GM12878 (cell line): ENCODE measurements around the gene KRT81. TPM values are rescaled to one million over a fixed set of nuclear protein-coding genes. Genes with fewer than 3 reads are reported as not detected.

Experiments
- ATAC-seq: fragments of 200-7000 bp; cut with Tn5 transposase; 3 replicates; pipeline ENCODE4 v1.9.1; 2020; ENCODE audit warnings: mild to moderate bottlenecking, moderate library complexity
- BruUV-seq: library from RNA; stranded (reverse); fragments of 400-500 nt; replicated peaks from 2 replicates; lab custom pipeline; 2021; lab: Mats Ljungman, UMichigan
- CTCF ChIA-PET: fragments of 300-600 bp; sonication (Branson Sonifier 250); formaldehyde crosslinking; extraction: SDS; loops from one replicate; lab custom pipeline; 2021; ENCODE audit warnings: inconsistent platforms; lab: Yijun Ruan, JAX
- POLR2A ChIA-PET: fragments of 350-600 bp; formaldehyde crosslinking; extraction: SDS; loops from one replicate; lab custom pipeline; 2021; ENCODE audit warnings: inconsistent platforms; lab: Charles Lee
- RAD21 ChIA-PET: fragments of 300-600 bp; sonication (Branson Sonifier 250); formaldehyde crosslinking; loops from one replicate; lab custom pipeline; 2023; ENCODE audit warnings: antibody characterized with exemption; ENCODE audit not compliant: unreplicated experiment; lab: Charles Lee
- SMC1A ChIA-PET: fragments of 300-600 bp; sonication (Branson Sonifier 250); formaldehyde crosslinking; loops from one replicate; lab custom pipeline; 2023; ENCODE audit not compliant: unreplicated experiment, uncharacterized antibody; lab: Charles Lee
- DNase-seq: peaks from one replicate; pipeline ENCODE4 v3.0.0-alpha.2; 2011; ENCODE audit warnings: low read depth, low spot score
- FAIRE-seq: peaks from 3 replicates; lab custom pipeline; 2011; peaks lifted over from hg19 to GRCh38; lab: Jason Lieb, UNC
- H2AFZ ChIP-seq: 2 replicates; pipeline ENCODE4 v1.6.0; 2011; ENCODE audit warnings: low read depth, low read length, control low read depth; ENCODE audit not compliant: control insufficient read depth
- H3K27ac ChIP-seq: 2 replicates; pipeline ENCODE4 v1.5.1; 2011; ENCODE audit warnings: control low read depth; ENCODE audit not compliant: control insufficient read depth, insufficient read depth
- H3K27me3 ChIP-seq, 2 experiments: replicated peaks in 1 of 2; 2 replicates each; pipeline versions ENCODE4 v1.6.0 to v1.6.1; 2011; ENCODE audit warnings: low read length in 1 of 2; ENCODE audit not compliant: control insufficient read depth in 2 of 2, insufficient read depth in 2 of 2
- H3K36me3 ChIP-seq, 2 experiments: 2 replicates each; pipeline ENCODE4 v1.5.1; 2011; ENCODE audit warnings: low read length in 1 of 2; ENCODE audit not compliant: control insufficient read depth in 2 of 2, insufficient read depth in 2 of 2
- H3K4me1 ChIP-seq: 2 replicates; pipeline ENCODE4 v1.6.1; 2011; ENCODE audit warnings: mild to moderate bottlenecking, low read length, moderate library complexity, mixed read lengths; ENCODE audit not compliant: control insufficient read depth, insufficient read depth
- H3K4me2 ChIP-seq: 2 replicates; pipeline ENCODE4 v1.6.0; 2011; ENCODE audit warnings: control low read depth; ENCODE audit not compliant: control insufficient read depth, insufficient read depth
- H3K4me3 ChIP-seq: fragments of 200-600 bp; sonication (generic); 2 replicates; pipeline ENCODE4 v1.5.1; 2016
- H3K79me2 ChIP-seq: 2 replicates; pipeline ENCODE4 v1.6.0; 2011; ENCODE audit warnings: low read length; ENCODE audit not compliant: control insufficient read depth, insufficient read depth
- H3K9ac ChIP-seq: 2 replicates; pipeline ENCODE4 v1.8.0; 2011; ENCODE audit warnings: low read length, control low read depth, mixed read lengths; ENCODE audit not compliant: control insufficient read depth, insufficient read depth
- H3K9me3 ChIP-seq: replicated peaks from 3 replicates; pipeline ENCODE4 v1.5.1; 2011; ENCODE audit warnings: mild to moderate bottlenecking, low read length; ENCODE audit not compliant: control insufficient read depth, insufficient read depth
- H4K20me1 ChIP-seq: 2 replicates; pipeline ENCODE4 v1.6.0; 2011; ENCODE audit not compliant: control insufficient read depth, insufficient read depth
- ASH2L ChIP-seq: fragments of 300-600, 200-600 bp; sonication (generic); IDR thresholded peaks from 2 replicates; pipeline ENCODE4 v1.6.1; 2017; ENCODE audit warnings: low read depth, mild to moderate bottlenecking, borderline replicate concordance
- BCL11A ChIP-seq: IDR thresholded peaks from 2 replicates; pipeline ENCODE4 v1.6.1; 2011; ENCODE audit warnings: low read depth, low read length
- BRCA1 ChIP-seq: IDR thresholded peaks from 2 replicates; pipeline ENCODE4 v1.6.1; 2011; ENCODE audit warnings: low read depth, low read length, improper control_type of control experiment
- CEBPB ChIP-seq, 2 experiments: fragments of 150-350 bp in 1 of 2; IDR thresholded peaks; 2 replicates each; pipeline ENCODE4 v1.6.1; 2012 to 2014; ENCODE audit warnings: low read depth in 2 of 2, low read length in 2 of 2, borderline replicate concordance in 1 of 2, inconsistent platforms in 1 of 2
- GABPA ChIP-seq: IDR thresholded peaks from 2 replicates; pipeline ENCODE4 v1.6.1; 2014; ENCODE audit warnings: antibody characterized with exemption, low read depth, mild to moderate bottlenecking, inconsistent platforms
- IKZF2 ChIP-seq, 2 experiments: fragments of 450-650 bp; IDR thresholded peaks; 2 replicates each; pipeline ENCODE4 v1.6.1; 2017; ENCODE audit warnings: mild to moderate bottlenecking in 2 of 2, moderate library complexity in 2 of 2
- KAT2A ChIP-seq: conservative IDR thresholded peaks from 2 replicates; pipeline ENCODE4 v1.6.1; 2011; ENCODE audit warnings: low read depth, low read length; ENCODE audit not compliant: control insufficient read depth
- STAT3 ChIP-seq: IDR thresholded peaks from 2 replicates; pipeline ENCODE4 v1.6.1; 2011; ENCODE audit warnings: low read depth, low read length, improper control_type of control experiment
- WGBS: methylation state at CpG from one replicate; pipeline ENCODE4 v1.1.6; 2016; ENCODE audit warnings: low lambda C conversion rate; ENCODE audit not compliant: insufficient replicate concordance, insufficient coverage; ENCODE audit errors: missing lambda C conversion rate; 5-methylcytosine and 5-hydroxymethylcytosine counted together
- in situ Hi-C: fragments of 300-500 bp; cut with MboI; formaldehyde crosslinking; loops from 9 replicates; pipeline ENCODE4 v1.14.3; 2018; ENCODE audit warnings: mixed read lengths
- intact Hi-C: fragments of 100-400 bp; cut with micrococcal nuclease; formaldehyde crosslinking; loops from one replicate; pipeline ENCODE4 v1.14.2; 2022; ENCODE audit not compliant: unreplicated experiment
- polyA plus RNA-seq, 11 experiments: library from polyadenylated mRNA; depleted of rRNA in 4 of 11; unstranded in 6 of 11; stranded (reverse) in 5 of 11; fragments of >200 nt; fragmentation: Nextera tagmentation in 4 of 11; fragmentation: Illumina TruSeq in 1 of 11; extraction: Ambion mirVana in 4 of 11; extraction: Trizol in 1 of 11; gene quantifications; 1 replicate in 1 of 11; 2 replicates in 10 of 11; pipeline versions ENCODE4 v1.2.1 to v1.2.3, GENCODE V29; 2011 to 2016; ENCODE audit warnings: inconsistent platforms in 2 of 11, missing spikeins in 2 of 11, low read depth in 1 of 11
- total RNA-seq, 4 experiments: library from RNA; depleted of rRNA in 3 of 4; stranded (reverse); fragments of >200 nt in 3 of 4; fragmentation: Illumina TruSeq in 1 of 4; extraction: Trizol in 1 of 4; gene quantifications; 2 replicates each; pipeline versions ENCODE4 v1.2.1 to v1.2.3, GENCODE V29; 2013 to 2021
- TF ChIP-seq, protein P1 (sequence below): fragments of 450-650 bp; conservative IDR thresholded peaks from 2 replicates; pipeline ENCODE4 v1.6.1; 2017; ENCODE audit warnings: mild to moderate bottlenecking, moderate library complexity

KRT81 gene
- total and polyA plus RNA-seq, 10 of the 15 experiments (the other 5 are each of a cell fraction or from before 2014, with no cell fraction given): 0.05 to 0.15 TPM; not detected in 8

- no peaks in the 10 kb centered on the region for H3K36me3 ChIP-seq
- 42% methylated on average over 2 of the region's 2 CpGs for WGBS
- no peaks in the 10 kb centered on the region for H3K27me3 ChIP-seq
- no peak overlapping the region for H3K27ac ChIP-seq
- ChIA-PET POLR2A (no interaction called here), RAD21 (no interaction called here), CTCF (interaction anchor here (0.8 to 2.0 kb wide), 6 partner anchors 26 to 76 kb away, joined by 3 to 8 read pairs (median 4); no protein-coding TSS in a partner anchor), SMC1A (interaction anchor here (1.6 kb wide), 1 partner anchor 9 kb away, joined by 5 read pairs; no protein-coding TSS in a partner anchor)
- in situ Hi-C loops (no loop called here), intact Hi-C loops (no loop called here)
- H3K79me2 ChIP-seq: no peaks in the 10 kb centered on the region
- no peak overlapping the region for H3K9ac ChIP-seq
- H3K4me1 ChIP-seq: peaks cover 6% of the 10 kb centered on the region
- no peak overlapping the region for H3K4me2 ChIP-seq
- H3K4me3 ChIP-seq: no peak overlapping the region
- no peaks in the 10 kb centered on the region for H3K9me3 ChIP-seq
- BruUV-seq: no TSS peak
- no peak for ATAC-seq
- FAIRE-seq: no peak
- DNase-seq: no peak
- no peaks in the 10 kb centered on the region for H4K20me1 ChIP-seq
- TF ChIP-seq IKZF2 (IDR thresholded peaks at IDR 0.05): no peak
- TF ChIP-seq BCL11A: no peak
- no peak for TF ChIP-seq ASH2L
- TF ChIP-seq BRCA1: no peak
- no peak for TF ChIP-seq GABPA
- no peak for TF ChIP-seq CEBPB (IDR thresholded peaks at IDR 0.05; ENCODE audit: borderline replicate concordance in 1 of 2, low read depth in 2 of 2, low read length in 2 of 2)
- TF ChIP-seq STAT3: no peak
- TF ChIP-seq, protein P1, sequence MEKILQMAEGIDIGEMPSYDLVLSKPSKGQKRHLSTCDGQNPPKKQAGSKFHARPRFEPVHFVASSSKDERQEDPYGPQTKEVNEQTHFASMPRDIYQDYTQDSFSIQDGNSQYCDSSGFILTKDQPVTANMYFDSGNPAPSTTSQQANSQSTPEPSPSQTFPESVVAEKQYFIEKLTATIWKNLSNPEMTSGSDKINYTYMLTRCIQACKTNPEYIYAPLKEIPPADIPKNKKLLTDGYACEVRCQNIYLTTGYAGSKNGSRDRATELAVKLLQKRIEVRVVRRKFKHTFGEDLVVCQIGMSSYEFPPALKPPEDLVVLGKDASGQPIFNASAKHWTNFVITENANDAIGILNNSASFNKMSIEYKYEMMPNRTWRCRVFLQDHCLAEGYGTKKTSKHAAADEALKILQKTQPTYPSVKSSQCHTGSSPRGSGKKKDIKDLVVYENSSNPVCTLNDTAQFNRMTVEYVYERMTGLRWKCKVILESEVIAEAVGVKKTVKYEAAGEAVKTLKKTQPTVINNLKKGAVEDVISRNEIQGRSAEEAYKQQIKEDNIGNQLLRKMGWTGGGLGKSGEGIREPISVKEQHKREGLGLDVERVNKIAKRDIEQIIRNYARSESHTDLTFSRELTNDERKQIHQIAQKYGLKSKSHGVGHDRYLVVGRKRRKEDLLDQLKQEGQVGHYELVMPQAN: no peak
- TF ChIP-seq KAT2A: no peak
- H2AFZ ChIP-seq: no peak overlapping the region
These were observed 6.1 kb downstream of the KRT81 start for GRCh38 chr12:52285172-52285745.
